H9 (cell line): ENCODE data around the gene NRXN2. TPM values are rescaled to one million over a fixed set of nuclear protein-coding genes. Genes with fewer than 3 reads are reported as not detected.

Experiments used
- DNase-seq: peaks from one replicate; pipeline ENCODE4 v3.0.0-alpha.2; 2017
- H2AFZ ChIP-seq: one replicate; pipeline ENCODE4 v1.6.1; 2013; ENCODE audit warnings: mild to moderate bottlenecking, low read length, control low read depth, moderate library complexity
- H2AK5ac ChIP-seq: 2 replicates; pipeline ENCODE4 v1.6.1; 2013; ENCODE audit warnings: low read length, control low read depth, mixed read lengths; ENCODE audit not compliant: insufficient read length
- H2BK120ac ChIP-seq: one replicate; pipeline ENCODE4 v1.6.1; 2013; ENCODE audit warnings: low read depth, mild to moderate bottlenecking, low read length, control low read depth, inconsistent platforms; ENCODE audit not compliant: poor library complexity, severe bottlenecking
- H2BK12ac ChIP-seq: 2 replicates; pipeline ENCODE4 v1.6.1; 2013; ENCODE audit warnings: low read length, control low read depth, mixed read lengths, low read depth; ENCODE audit not compliant: insufficient read length
- H2BK15ac ChIP-seq: 2 replicates; pipeline ENCODE4 v1.6.1; 2013; ENCODE audit warnings: low read depth, low read length, control low read depth
- H2BK20ac ChIP-seq: one replicate; pipeline ENCODE4 v1.6.1; 2013; ENCODE audit warnings: low read depth, mild to moderate bottlenecking, low read length, control low read depth, inconsistent platforms; ENCODE audit not compliant: poor library complexity, severe bottlenecking
- H2BK5ac ChIP-seq: 2 replicates; pipeline ENCODE4 v1.6.1; 2013; ENCODE audit warnings: low read length, control low read depth, mixed read lengths; ENCODE audit not compliant: insufficient read length
- H3K14ac ChIP-seq: 2 replicates; pipeline ENCODE4 v1.6.1; 2013; ENCODE audit warnings: low read length, control low read depth; ENCODE audit not compliant: insufficient read depth
- H3K18ac ChIP-seq: 2 replicates; pipeline ENCODE4 v1.6.1; 2013; ENCODE audit warnings: low read depth, mild to moderate bottlenecking, mixed read lengths, low read length, control low read depth; ENCODE audit not compliant: insufficient read length
- H3K23ac ChIP-seq: 2 replicates; pipeline ENCODE4 v1.6.1; 2013; ENCODE audit warnings: low read length, control low read depth, mixed read lengths, low read depth; ENCODE audit not compliant: insufficient read length
- H3K23me2 ChIP-seq: 2 replicates; pipeline ENCODE4 v1.6.1; 2013; ENCODE audit warnings: low read depth, mild to moderate bottlenecking, mixed read lengths, low read length, control low read depth; ENCODE audit not compliant: insufficient read length, poor library complexity, severe bottlenecking
- H3K27ac ChIP-seq: 2 replicates; pipeline ENCODE4 v1.5.1; 2013; ENCODE audit warnings: low read length, control low read depth, mixed read lengths, low read depth; ENCODE audit not compliant: insufficient read length
- H3K27me3 ChIP-seq: 2 replicates; pipeline ENCODE4 v1.6.1; 2013; ENCODE audit warnings: low read length, control low read depth, inconsistent platforms; ENCODE audit not compliant: insufficient read depth
- H3K4ac ChIP-seq: 2 replicates; pipeline ENCODE4 v1.6.1; 2013; ENCODE audit warnings: low read depth, mild to moderate bottlenecking, control low read depth, inconsistent platforms, low read length, moderate library complexity
- H3K4me1 ChIP-seq: 2 replicates; pipeline ENCODE4 v1.6.1; 2013; ENCODE audit warnings: low read length, control low read depth, inconsistent platforms; ENCODE audit not compliant: insufficient read depth
- H3K4me2 ChIP-seq: 2 replicates; pipeline ENCODE4 v1.6.1; 2013; ENCODE audit warnings: low read length, control low read depth, mixed read lengths; ENCODE audit not compliant: insufficient read length, insufficient read depth
- H3K56ac ChIP-seq: 2 replicates; pipeline ENCODE4 v1.6.1; 2013; ENCODE audit warnings: low read depth, mild to moderate bottlenecking, mixed read lengths, low read length, control low read depth; ENCODE audit not compliant: insufficient read length
- H3K79me1 ChIP-seq: 2 replicates; pipeline ENCODE4 v1.6.1; 2013; ENCODE audit warnings: low read depth, mild to moderate bottlenecking, moderate library complexity, low read length, control low read depth, inconsistent platforms; ENCODE audit not compliant: insufficient read depth, poor library complexity, severe bottlenecking
- H3K79me2 ChIP-seq: 2 replicates; pipeline ENCODE4 v1.6.1; 2013; ENCODE audit warnings: low read length, control low read depth, inconsistent platforms; ENCODE audit not compliant: insufficient read depth
- H3K9ac ChIP-seq: 2 replicates; pipeline ENCODE4 v1.6.1; 2013; ENCODE audit warnings: low read length, control low read depth, mixed read lengths; ENCODE audit not compliant: insufficient read length; ENCODE audit errors: extremely low read depth
- H3K9me3 ChIP-seq: one replicate; pipeline ENCODE4 v1.6.1; 2013; ENCODE audit warnings: low read depth, low read length, inconsistent platforms; ENCODE audit not compliant: control insufficient read depth
- H3T11ph ChIP-seq: one replicate; pipeline ENCODE4 v1.6.1; 2013; ENCODE audit warnings: mild to moderate bottlenecking, low read length, control low read depth, inconsistent platforms
- H4K20me1 ChIP-seq: one replicate; pipeline ENCODE4 v1.6.1; 2013; ENCODE audit not compliant: control insufficient read depth, insufficient read length, insufficient read depth
- H4K5ac ChIP-seq: 2 replicates; pipeline ENCODE4 v1.6.1; 2013; ENCODE audit warnings: low read depth, mild to moderate bottlenecking, mixed read lengths, low read length, control low read depth; ENCODE audit not compliant: insufficient read length
- H4K8ac ChIP-seq: replicated peaks from 2 replicates; pipeline ENCODE4 v1.6.1; 2013; ENCODE audit warnings: low read length, control low read depth, mixed read lengths, low read depth; ENCODE audit not compliant: insufficient read length
- H4K91ac ChIP-seq: 2 replicates; pipeline ENCODE4 v1.6.1; 2013; ENCODE audit warnings: low read depth, mild to moderate bottlenecking, moderate library complexity, mixed read lengths, low read length, control low read depth; ENCODE audit not compliant: insufficient read length
- H3K27ac Mint-ChIP-seq, 3 experiments: 2 replicates in 2 of 3; 3 replicates in 1 of 3; pipeline ENCODE4 v1.8.0; 2020 to 2021; ENCODE audit warnings: mixed read lengths in 3 of 3, mild to moderate bottlenecking in 1 of 3, moderate library complexity in 1 of 3
- H3K27me3 Mint-ChIP-seq: 2 replicates; pipeline ENCODE4 v1.8.0; 2021; ENCODE audit warnings: low read depth, mild to moderate bottlenecking, moderate library complexity, mixed read lengths
- H3K36me3 Mint-ChIP-seq, 3 experiments: 2 replicates in 2 of 3; 3 replicates in 1 of 3; pipeline ENCODE4 v1.8.0; 2020 to 2021; ENCODE audit warnings: low read depth in 3 of 3, mixed read lengths in 3 of 3; ENCODE audit not compliant: insufficient read depth in 1 of 3
- H3K4me1 Mint-ChIP-seq, 2 experiments: 2 replicates each; pipeline ENCODE4 v1.8.0; 2020; ENCODE audit warnings: mixed read lengths in 2 of 2
- H3K4me3 Mint-ChIP-seq, 2 experiments: 2 replicates in 1 of 2; 3 replicates in 1 of 2; pipeline ENCODE4 v1.8.0; 2020 to 2021; ENCODE audit warnings: mild to moderate bottlenecking in 2 of 2, mixed read lengths in 2 of 2, moderate library complexity in 1 of 2
- H3K9me3 Mint-ChIP-seq, 2 experiments: 2 replicates in 1 of 2; 3 replicates in 1 of 2; pipeline ENCODE4 v1.8.0; 2020; ENCODE audit warnings: mild to moderate bottlenecking in 2 of 2, mixed read lengths in 2 of 2, moderate library complexity in 1 of 2
- WGBS: extraction: QIAGEN DNeasy Blood & Tissue Kit; methylation state at CpG from one replicate; pipeline ENCODE4 v1.1.7; 2013; ENCODE audit warnings: missing lambda C conversion rate, low lambda C conversion rate, mixed read lengths; ENCODE audit not compliant: insufficient read length; ENCODE audit errors: extremely low coverage; 5-methylcytosine and 5-hydroxymethylcytosine counted together
- total RNA-seq: library from RNA; stranded (reverse); gene quantifications from 2 replicates; pipeline ENCODE4 v1.2.1, GENCODE V29; 2021
- TF ChIP-seq, protein P1 (sequence below): fragments of 200-600 bp; sonication (generic); conservative IDR thresholded peaks from 3 replicates; pipeline ENCODE4 v1.8.0; 2021; ENCODE audit warnings: antibody characterized with exemption, mild to moderate bottlenecking

NRXN2 gene
- total RNA-seq, 1 experiment from 2014 or later: 3.9 TPM

DNA sequence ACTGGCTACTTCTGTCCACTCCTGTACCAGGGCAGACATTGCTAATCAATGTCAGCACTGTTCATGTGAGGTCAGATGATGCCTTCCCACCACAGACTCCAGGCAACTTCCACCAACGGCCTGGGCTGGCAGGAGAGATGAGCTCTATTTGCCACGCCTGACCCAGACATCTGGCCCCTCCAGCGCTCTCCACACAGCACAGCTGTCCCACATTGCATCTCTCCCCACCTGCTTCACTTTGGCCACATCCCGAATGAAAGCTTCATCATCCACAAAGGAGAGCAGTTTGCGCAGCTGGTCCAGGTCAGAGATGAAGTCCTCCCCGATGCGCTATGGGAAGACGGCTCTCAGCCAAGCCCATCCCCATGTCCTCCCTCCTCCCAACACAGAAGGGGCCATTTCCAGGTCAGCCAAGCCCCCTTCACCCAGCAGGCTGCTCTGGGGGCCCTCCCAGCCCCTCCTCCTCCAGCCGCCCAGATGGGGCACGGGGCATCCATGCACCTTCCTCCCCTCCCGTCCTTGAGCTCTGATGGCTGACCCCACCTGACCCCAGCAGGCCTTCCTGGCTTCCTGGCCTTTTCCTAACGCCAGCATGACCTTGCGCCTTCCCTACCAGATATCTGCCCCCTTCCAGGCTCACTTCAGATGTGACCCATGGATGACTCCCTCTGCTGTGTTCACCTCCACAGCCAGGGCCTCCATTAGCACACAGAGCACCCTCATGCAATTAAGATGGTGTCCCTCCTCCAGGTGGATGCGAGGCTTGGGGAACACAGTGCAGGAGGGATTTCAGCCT, 29.4 kb upstream of the NRXN2 start:
- Mint-ChIP-seq H3K4me1 (peaks cover 10 to 25% of the 10 kb centered on the region in 2 experiments), H3K4me3 (peak overlapping the region in 1 of 2 experiments; percentile 12; a peak in 2 of 5 replicates), H3K27me3 (peaks cover 3% of the 10 kb centered on the region), H3K36me3 (peaks cover 0 to 11% (median 0%) of the 10 kb centered on the region in 3 experiments; a peak in 2 of 7 replicates), H3K27ac (no peak overlapping the region; a peak in 1 of 7 replicates), H3K9me3 (no peaks in the 10 kb centered on the region)
- TF ChIP-seq, protein P1, sequence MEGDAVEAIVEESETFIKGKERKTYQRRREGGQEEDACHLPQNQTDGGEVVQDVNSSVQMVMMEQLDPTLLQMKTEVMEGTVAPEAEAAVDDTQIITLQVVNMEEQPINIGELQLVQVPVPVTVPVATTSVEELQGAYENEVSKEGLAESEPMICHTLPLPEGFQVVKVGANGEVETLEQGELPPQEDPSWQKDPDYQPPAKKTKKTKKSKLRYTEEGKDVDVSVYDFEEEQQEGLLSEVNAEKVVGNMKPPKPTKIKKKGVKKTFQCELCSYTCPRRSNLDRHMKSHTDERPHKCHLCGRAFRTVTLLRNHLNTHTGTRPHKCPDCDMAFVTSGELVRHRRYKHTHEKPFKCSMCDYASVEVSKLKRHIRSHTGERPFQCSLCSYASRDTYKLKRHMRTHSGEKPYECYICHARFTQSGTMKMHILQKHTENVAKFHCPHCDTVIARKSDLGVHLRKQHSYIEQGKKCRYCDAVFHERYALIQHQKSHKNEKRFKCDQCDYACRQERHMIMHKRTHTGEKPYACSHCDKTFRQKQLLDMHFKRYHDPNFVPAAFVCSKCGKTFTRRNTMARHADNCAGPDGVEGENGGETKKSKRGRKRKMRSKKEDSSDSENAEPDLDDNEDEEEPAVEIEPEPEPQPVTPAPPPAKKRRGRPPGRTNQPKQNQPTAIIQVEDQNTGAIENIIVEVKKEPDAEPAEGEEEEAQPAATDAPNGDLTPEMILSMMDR: no peak
- Histone ChIP-seq H2AFZ (no peak overlapping the region), H2BK20ac (no peak overlapping the region), H3K56ac (no peak overlapping the region), H3K23me2 (no peaks in the 10 kb centered on the region), H4K20me1 (no peaks in the 10 kb centered on the region), H3K4ac (no peak overlapping the region), H3K4me2 (no peak overlapping the region), H3K14ac (no peak overlapping the region), H3K79me1 (no peaks in the 10 kb centered on the region), H4K8ac (no peak overlapping the region), H3K9me3 (no peaks in the 10 kb centered on the region), H3K27me3 (no peaks in the 10 kb centered on the region), H2BK5ac (no peak overlapping the region), H4K91ac (no peak overlapping the region), H2BK120ac (no peak overlapping the region), H3T11ph (no peak overlapping the region), H2AK5ac (no peak overlapping the region), H2BK12ac (no peak overlapping the region), H3K79me2 (no peaks in the 10 kb centered on the region), H3K18ac (no peak overlapping the region), H3K9ac (no peak overlapping the region), H2BK15ac (no peak overlapping the region), H3K4me1 (no peaks in the 10 kb centered on the region), H3K27ac (no peak overlapping the region), H4K5ac (no peak overlapping the region), H3K23ac (no peak overlapping the region)
- DNase-seq: no peak
- no CpG with 5 or more reads among the region's 14 CpGs for WGBS
